GM19025 (cell line): ENCODE data around the gene ST6GAL1.

Experiments
- ATAC-seq: cut with Tn5 transposase; IDR thresholded peaks from one replicate; pipeline ENCODE4 v1.9.1; 2021; ENCODE audit warnings: mild to moderate bottlenecking, low read depth, moderate library complexity; ENCODE audit not compliant: unreplicated experiment

Gene ST6GAL1

DNA sequence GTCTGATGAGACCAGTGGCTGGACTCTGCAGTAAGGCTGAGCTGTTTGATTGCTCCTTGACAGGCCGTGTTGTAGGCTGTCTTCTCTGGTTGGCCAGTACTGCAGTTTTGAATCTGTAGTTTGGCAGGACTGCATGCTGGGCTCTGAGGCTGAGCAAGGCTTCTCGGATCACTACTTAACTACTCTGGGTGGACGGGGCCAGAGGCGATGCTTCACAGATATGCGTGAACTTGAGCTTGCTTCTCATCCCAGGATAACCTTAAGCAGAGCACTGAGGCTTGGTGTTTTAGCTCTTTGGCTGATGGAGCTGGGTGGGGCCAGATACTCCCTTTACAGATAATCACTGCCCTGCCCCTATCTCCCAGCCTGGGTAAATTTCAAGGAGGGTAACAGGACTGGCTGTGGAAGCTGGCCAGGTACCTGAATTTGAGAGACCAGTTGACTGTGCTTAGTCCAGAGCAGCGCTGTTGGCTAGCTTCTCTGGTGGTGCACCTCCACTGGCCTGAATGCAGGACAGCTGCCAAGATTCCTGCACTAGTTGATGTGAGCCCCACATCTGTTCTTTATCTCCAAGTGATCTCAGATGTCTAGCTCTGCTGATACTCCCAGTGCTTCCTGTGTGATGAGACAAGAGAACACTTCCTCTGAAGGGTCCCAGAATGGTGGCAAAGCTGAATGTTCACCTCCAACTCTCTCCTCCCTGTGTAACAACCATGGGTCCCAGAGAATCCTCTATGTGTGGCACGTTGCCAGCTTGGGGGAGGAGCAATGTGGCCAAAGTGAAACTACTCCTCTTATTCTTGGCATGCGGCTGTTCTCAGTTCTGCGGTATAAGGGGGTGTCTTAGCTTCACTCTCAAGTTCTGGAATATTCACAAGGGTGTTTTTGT, 171.1 kb downstream of the ST6GAL1 start:
- no peak for ATAC-seq

DNA sequence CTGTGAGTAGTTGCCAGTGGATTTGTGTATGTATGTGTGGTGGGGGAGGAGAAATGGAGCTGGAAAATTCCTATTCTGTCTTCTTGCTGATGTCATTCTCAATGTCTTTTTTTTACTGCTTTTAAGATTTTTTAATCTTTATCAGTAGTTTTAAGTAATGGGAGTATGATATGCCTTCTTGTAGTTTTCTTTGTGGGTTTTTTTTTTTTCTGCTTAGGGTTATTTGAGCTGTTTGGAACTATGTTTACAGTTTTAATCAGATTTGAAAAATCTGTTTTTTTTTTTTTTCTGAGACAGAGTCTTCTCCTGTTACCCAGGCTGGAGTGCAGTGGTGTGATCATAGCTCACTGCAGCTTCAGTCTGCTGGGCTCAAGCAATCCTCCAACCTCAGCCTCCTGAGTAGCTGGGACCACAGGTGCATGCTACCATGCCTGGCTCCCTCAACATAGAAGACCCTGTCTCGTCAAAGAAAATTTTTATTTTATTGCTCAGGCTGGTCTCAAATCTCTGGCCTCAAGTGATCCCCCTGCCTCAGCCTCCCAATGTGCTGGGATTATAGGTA, 171.8 kb downstream of the ST6GAL1 start:
- ATAC-seq: no peak

DNA sequence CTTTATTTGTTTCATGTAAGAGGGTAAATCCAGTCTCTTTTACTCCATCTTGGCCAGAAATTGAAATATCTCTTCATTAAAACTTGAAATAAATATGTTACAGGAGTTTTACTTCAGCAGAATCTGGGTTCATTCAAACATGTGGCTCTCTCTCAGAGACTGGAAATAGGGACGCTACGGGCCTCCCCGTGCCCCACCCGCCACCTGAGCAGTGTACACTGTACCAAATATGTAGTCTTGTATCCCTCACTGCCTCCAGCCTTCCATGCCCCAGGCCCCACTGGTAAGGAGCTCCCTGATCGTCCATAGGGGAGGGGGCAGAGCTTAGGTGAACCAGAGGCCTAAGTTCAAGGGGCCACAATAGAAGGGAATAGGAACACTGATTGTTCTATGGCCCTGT, 172.9 kb downstream of the ST6GAL1 start:
- no peak for ATAC-seq

DNA sequence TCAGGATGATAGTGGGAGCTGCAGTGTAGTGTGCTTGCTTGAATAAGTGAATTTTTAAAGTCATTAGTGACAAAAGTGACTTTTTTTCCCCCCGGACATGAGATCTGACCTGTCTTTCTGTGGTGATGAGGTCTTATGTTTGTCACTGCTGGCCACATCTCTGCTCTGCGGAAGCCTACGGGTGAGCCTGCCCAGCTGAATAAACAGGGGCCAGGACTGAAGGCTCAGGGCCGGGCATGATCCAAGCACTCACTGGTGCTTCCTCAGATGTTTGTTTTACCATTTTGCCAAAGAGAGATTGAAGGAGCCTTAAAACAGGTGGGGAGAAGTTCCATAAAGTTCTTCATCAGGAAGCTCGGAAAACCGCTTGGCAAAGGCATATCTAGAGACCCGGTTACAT, 174.0 kb downstream of the ST6GAL1 start:
- no peak for ATAC-seq

DNA sequence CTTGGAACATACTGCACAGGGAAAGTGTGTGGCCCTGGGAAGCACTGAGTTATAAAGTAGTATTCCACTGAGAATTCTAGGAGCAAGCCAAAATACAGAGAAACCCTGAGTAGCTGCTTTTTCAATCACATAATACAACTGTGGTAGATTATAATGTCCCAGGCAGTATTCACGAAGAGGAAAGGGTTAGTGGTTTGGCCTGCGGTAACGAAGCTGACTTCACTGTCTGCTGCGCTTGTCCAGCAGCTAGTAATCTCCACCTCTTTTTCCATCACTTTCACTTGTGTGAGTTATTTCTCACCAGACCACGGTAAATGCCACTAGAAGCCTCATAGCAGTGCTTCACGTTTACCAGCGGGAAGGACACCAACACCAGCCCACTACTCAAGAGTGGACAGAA, 174.6 kb downstream of the ST6GAL1 start:
- no peak for ATAC-seq

DNA sequence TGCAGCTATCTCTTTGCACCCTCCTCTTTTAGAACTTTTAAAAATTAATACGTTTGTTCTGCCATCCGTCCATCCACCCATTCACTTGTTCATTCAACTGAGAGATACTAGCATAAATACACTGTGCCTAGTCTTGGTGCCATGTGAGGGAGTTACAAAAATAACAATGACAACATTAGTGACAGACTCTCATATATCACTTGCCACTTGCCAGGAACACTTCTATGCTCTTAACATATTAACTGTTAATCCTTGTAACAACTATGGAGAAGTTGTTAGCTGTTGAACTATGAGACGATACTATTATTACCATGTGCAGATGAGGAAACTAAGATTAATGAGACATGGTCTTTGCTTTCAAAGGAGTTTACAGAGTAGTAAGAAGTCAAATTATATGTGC, 175.4 kb downstream of the ST6GAL1 start:
- no peak for ATAC-seq

DNA sequence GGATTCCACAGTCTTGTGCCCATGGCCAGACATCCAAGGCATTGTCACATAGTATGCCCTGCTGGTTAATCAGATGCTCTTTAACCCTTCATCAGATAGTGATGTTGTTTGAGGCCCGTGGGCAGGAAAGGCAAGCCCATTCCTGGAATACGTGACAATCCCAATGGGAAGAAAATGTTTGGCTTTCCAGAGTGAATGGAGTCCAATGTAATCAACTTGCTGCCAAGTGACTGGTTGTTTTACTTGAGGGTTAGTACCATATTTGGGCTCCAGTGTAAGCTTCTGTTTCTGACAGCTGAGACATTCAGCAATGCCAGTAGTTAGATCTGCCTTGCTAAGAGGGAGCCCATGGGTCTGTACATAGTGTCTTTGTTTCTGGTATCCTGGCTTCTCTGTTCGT, 177.7 kb downstream of the ST6GAL1 start:
- no peak for ATAC-seq

DNA sequence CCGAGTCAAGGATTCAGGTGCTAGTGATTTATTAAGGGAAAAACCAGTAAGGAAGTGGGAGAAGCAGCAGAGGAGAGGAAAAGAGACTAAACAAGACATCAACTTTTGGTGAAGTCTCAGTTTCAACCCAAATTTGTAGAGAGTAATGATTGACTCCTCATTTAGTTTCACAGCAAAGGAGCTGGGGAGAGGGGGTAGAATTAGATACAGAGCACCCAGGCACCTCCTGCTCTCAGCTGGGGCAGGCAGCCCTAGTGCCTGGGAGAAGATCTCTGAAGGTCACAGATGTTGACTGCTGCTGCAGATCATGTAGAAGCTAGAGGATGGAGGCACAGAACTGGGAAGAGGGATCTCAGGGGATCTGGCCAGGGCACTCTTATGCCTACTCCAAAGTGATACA, 179.8 kb downstream of the ST6GAL1 start:
- ATAC-seq: no peak

DNA sequence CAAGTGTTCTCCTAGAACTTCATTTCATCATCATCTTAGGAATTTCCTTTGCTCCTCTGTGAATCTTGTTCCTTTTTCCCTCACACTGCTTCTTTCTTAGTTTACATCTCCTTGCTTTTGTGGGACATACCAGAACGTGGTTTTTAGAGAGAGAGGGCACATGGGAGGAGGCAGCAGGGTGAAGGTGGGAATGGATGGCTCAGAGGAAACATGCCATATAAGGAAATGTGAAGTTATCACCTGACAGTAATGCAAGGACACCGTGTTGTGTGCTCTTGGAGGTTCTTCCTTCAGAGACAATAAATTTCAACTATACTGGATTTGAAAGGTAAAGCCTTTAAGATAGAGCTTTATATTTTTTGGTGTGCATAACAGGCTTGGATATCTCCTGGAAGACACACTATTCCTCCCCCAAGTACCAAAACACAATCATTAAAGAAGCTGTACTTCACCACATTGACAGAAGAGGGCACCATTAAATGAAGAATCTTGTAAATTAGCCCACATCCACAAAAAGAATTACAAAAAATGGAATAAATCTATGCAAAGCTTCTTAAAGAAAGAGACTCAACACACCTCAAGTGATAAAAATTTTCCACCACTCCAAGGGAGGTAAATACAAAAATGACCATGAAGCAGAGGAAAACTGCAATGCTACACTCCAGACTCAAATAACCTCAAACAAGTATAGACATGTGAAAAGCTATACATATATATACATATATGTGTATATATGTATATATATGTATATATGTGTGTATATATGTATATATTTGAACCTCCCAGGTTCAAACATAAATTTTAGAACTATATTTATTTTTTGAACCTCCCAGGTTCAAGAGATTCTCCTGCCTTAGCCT, 182.8 kb downstream of the ST6GAL1 start:
- ATAC-seq: no peak

DNA sequence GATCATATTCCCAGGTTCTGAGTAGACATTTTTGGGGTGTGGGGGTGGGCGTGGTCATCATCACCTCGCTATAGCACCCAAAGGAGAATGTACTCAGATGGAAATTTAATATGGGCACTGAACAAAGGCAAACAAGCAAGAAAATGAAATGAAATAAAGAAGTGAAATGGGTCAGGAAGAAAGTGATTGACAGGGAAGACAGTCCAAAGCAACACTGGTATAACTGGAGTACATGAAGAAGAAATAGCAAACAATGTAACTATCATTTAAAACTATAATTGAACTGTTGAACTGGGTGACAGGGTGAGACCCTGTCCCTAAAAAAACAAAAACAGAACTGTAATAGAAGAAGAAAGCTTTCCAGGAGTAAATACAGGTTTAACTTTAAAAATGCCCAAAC, 184.2 kb downstream of the ST6GAL1 start:
- ATAC-seq: no peak

DNA sequence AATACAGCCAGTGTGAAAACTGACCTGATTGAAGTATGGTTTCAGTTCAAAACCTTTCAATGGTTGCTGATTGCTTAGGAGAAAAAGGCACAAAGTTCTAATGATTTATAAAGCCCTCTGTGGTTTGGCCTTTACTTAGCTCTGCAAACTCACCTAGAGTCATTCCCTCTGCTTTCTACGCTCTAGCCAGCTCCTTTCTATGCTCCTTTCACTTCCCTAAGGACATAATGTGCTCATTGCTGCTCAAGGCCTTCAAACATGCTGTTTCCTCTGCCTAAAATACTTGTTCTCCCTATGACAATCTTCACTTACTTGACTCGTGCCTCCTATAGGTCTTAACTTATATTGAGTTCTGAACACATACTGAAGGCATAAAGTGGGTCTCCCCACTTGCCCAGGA, 190.0 kb downstream of the ST6GAL1 start:
- no peak for ATAC-seq

DNA sequence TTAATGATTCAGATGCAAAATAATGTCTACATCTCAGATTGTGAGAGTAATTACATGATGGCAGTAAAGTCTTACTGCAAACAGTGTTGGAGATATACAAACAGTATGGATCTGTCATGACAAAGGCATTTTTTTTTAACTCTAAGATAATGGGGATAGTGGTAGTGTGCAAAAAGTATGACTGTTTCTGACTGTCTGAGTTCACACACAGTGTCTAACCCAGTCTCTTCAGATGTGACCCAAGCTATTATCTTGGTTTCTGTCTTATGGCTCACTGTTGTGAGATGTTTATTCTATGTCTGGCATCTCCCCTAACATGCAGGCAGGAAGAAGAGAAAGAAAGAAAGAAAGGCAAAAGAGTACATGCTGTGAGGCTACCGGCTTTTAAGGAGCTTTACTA, 191.9 kb downstream of the ST6GAL1 start:
- no peak for ATAC-seq

DNA sequence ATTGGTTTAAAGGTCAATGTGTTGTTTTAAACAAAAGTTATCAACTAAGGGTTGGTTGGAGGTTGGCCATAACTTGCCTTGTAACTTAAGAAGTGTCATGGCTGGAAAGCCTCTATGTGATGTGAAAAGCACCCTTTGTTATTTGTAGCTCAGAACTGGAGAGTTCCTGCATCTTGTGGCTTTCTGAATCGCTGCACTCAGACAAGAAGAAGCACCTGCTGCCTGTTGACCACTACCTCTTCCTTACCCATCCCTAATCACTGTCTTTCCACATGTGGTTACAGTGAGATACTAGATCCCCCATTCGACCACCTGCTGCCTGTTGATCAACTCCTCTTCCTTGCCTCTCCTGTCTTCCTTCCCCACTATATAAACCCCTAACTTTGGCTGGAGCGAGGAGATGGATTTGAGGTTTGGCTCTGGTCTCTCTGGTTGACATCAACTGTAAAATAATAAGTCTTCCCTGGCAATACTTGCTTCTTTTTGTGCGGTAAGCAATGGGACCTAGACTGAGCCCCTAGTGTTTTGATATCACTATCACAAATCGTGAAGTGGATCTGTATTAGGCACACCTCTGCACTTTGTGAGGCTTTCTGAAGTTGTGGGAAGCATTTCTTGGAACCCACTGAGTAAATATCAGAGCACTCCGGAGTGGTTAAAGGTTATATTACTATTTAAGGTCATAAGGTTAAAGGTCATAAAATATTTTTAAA, 195.1 kb downstream of the ST6GAL1 start:
- ATAC-seq: no peak
